Fibroblast of upper back skin (primary cell): ENCODE results near the gene CERK.
"Not testable (repeated sequence)": the region's sequence is repeated elsewhere in the genome, so short reads cannot be mapped to it uniquely, and the experiment has no call there.

Source experiments
- DNase-seq: peaks from one replicate; pipeline ENCODE4 v3.0.0-alpha.2; 2013

Gene CERK

DNA sequence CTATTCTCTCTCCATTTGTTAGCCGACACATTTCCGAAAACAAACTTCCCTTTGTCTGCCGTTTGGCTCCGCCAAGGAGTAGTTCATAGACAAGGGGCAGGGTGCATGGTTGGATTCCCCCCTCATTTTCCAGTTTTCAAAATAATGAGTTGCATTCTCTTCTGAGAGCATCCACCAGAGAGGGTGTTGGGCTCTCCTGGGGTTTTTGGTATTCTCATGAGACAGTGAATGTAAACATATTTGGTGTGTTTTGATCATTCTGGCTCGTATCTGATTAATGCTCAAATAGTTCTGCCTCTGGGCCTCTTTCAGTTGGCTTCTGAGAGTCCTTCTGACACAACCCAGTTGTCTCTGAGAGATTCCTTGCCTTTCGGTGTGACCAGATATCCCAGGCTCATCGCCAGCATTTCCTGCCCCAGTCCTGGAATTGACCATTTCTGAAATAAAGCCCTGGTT, 96.2 kb downstream of the CERK start:
- DNase-seq = no peak

GRCh38 chr22:46640293-46641055, 97.6 kb downstream of the CERK start:
- DNase-seq = no peak

DNA sequence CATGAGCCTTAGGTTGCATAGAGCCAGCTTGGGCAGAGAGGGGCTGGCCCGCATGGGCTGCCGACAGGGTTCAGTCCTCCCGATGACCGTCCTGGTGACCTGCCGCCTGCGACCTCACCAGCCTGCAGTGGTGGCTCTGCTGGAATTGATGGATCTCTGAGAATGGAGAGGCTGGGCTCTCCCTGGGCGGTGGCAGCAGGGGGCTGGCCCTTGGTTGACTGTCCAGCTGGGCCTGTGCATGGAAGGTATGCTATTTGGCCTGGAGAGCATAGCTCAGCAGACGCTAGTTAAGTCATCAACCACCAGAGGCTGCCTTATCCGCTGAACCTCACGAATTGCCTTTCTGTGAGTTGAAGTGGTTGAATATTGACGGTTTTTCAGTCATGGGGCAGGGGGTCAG, 98.2 kb downstream of the CERK start:
- no peak for DNase-seq

GRCh38 chr22:46638601-46639431, 99.2 kb downstream of the CERK start:
- peak; percentile 21 for DNase-seq

DNA sequence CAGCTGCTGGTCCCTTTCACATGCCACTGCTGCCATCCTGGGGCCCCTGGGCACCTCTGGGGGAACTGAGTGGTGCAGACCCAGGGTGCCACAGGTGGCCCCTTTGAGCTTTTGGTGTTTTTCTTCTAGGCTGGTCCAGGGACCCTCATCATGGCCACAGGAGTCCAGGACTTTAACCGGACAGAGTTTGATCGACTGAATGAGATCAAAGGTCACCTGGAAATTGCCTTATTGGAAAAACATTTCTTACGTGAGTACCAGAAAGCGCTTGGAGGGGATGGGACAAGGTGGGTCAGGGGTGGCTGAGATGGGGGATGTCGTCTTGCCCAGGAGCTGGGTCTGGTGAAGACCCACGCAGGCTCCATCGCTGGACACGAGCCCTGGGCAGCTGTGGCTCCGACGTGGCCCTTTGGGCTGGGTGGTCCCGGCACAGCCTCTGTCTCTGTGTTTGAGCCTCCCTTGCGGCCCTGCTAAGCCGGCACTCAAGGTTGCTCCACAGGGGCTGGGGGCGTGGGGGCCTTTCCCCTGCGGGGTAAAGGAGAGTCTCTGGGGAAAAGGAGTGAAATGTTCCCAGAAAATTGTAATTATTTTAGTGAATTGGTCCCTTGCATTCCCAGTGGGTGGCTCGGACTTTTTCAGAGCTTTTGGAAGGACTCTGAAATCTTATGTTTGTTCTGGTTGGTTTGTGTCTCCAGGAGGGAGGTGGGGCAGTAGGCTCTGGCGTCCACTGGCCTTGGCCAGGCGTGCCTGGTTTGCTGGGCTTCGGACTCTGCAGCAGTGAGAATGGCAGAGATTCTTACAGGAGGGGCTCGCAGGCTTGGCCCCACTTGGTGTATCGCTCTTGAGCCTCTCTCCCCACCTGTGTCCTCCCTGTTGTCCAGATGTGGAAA, 100.1 kb downstream of the CERK start:
- no peak for DNase-seq

DNA sequence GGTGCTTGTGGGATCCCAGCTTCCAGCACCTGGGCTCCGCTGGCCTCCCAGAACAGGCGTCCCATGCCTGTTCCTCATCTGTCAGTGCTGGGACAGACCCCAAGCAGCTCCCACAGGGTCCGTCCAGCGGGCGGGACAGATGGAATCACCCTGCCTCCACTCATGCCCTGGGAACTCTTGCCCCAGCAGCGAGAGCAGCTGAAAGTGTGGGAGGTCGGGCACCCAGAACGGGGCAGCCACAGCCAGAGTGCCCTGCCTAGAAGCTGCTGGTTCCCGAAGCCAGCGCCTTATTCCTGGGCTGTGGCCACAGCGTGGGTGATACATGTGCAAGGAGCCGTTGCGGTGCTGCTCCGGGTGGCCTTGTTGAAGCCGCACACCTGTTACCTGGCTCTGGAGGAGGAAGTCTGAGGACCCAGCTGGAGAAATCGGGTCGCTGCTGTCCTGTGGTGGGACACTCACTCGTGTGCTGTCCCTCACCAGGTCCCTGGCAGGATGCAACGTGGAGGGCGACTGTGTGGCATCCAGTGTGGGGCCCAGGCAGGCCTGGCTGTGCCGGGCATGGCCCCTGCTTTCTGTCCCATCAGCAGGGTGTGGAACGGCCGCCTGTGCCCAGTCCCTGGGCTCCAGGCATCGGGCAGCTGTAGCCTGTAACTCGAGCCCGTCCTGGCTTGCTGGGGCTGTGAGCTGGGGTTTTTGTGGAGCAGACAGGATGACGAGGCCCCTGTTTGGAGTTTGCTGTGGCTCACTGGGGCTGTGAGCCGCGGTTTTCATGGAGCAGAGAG, 101.6 kb downstream of the CERK start:
- DNase-seq = no peak

DNA sequence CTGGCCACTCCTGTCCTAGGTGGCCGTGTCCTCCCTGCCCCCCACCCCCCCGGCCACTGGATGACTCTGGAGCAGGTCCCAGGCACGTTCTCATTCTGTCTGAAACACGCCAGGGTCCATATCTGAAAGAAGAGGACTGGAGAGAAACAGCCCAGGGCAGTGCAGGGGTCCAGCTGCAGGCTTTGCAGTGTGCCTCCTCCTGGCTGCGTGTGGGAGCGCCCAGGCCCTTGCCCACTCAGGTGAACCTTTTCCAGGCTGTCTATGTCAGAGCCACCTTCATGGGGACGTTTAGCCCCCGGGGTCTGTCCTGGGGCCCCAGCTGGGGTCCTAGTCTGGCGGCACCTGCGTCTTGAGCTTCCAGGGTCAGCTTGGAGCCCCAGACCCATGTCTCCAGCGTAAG, 102.3 kb downstream of the CERK start:
- no peak for DNase-seq

DNA sequence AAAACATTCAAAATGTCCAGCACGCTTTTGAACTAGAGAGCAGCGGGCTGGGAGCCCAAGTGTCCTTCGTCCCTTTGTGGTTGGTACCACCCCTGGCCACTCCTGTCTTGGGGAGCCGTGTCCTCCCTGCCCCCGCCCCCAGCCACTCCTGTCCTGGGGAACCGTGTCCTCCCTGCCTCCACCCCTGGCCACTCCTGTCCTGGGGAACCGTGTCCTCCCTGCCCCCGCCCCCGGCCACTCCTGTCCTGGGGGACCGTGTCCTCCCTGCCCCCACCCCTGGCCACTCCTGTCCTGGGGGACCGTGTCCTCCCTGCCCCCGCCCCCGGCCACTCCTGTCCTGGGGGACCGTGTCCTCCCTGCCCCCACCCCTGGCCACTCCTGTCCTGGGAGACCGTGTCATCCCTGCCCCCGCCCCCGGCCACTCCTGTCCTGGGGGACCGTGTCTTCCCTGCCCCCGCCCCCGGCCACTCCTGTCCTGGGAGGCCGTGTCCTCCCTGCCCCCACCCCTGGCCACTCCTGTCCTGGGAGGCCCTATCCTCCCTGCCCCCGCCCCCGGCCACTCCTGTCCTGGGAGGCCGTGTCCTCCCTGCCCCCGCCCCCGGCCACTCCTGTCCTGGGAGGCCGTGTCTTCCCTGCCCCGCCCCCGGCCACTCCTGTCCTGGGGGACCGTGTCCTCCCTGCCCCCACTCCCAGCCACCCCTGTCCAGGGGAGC, 102.9 kb downstream of the CERK start:
- DNase-seq = not testable (repeated sequence)
